ENCODE data around the gene MOB3C. TPM values are rescaled to one million over a fixed set of nuclear protein-coding genes. Genes with fewer than 3 reads are reported as not detected.

MOB3C gene
- total and polyA plus RNA-seq, 10 of the 15 experiments (the other 5 are each of a cell fraction or from before 2014, with no cell fraction given): 1.0 to 16.0 (median 9.4) TPM

DNA sequence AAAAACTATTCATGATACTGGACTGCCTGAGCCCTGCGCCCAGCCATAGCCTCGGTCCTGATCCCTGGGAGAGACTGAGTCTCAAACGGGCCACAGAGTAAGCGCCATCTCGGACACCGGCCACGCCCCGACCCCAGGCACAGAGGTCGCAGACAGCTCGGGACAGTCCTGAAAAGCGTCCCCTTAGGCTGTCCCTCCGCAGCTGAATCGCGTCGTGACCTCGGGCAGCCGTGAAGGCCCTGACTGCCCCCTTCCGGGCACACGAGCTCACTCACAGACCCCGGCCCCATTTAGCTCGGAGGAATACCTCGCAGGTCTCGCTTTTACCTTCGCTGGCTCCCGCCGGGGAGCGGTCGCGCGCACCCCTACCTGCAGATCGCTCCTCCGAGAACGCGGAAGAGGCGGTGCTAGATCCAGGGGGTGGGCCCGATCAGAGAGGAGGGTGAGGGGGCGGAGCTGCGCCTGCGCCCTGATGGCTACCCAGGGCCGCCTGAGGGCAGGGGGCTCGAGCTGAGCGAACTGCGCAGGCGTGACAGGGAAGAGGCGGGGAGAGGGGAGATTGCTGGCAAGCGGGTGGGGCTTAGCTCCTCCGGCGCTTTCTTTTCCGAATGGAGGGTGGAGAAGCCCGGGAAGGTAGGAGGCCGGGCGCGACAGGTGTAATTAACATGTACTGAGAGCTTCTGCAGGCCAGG is 12.6 kb downstream of the MOB3C start, which contains the start of gene MKNK1 (continued):
- TF ChIP-seq ZNF687 (IDR thresholded peaks at IDR 0.05) (peak; percentile 21; the same call in 1 of the 2 replicates), TCF7 (IDR thresholded peaks at IDR 0.05; ENCODE audit: borderline replicate concordance) (no peak), NFYA (IDR thresholded peaks at IDR 0.05; ENCODE audit: borderline replicate concordance, low read depth, low read length) (no peak), JUND (IDR thresholded peaks at IDR 0.05; ENCODE audit: low read depth, low read length) (no peak), NKRF (conservative IDR thresholded peaks at IDR 0.05) (peak; percentile 67; the same call in 1 of the 2 replicates), KDM1A (IDR thresholded peaks at IDR 0.05; ENCODE audit: borderline replicate concordance) (no peak), RB1 (IDR thresholded peaks at IDR 0.05; ENCODE audit: borderline replicate concordance) (no peak), ZZZ3 (IDR thresholded peaks at IDR 0.05; ENCODE audit: control insufficient read depth, insufficient read length, low read depth) (no peak), ZNF217 (IDR thresholded peaks at IDR 0.05) (no peak), YBX1 (IDR thresholded peaks at IDR 0.05) (no peak), MTA2 (IDR thresholded peaks at IDR 0.05; ENCODE audit: low read depth) (no peak), IRF3 (IDR thresholded peaks at IDR 0.05) (no peak), CBX5 (IDR thresholded peaks at IDR 0.05; ENCODE audit: low read depth) (no peak), ESRRA (IDR thresholded peaks at IDR 0.05; ENCODE audit: low read length) (no peak), MTA3 (IDR thresholded peaks at IDR 0.05; ENCODE audit: borderline replicate concordance, low read length) (no peak), HCFC1 (IDR thresholded peaks at IDR 0.05; ENCODE audit: low read length) (peak; percentile 15; the same call in 1 of the 2 replicates), TCF3 (IDR thresholded peaks at IDR 0.05; ENCODE audit: borderline replicate concordance, insufficient read depth, low read depth, low read length) (no peak), JUNB (IDR thresholded peaks at IDR 0.05) (no peak), IRF4 (IDR thresholded peaks at IDR 0.05; ENCODE audit: low read depth, low read length) (0 out of 2 replicates have a peak, but pooled peaks have one; percentile 6), STAT1 (conservative IDR thresholded peaks at IDR 0.05) (no peak), EZH2 (IDR thresholded peaks at IDR 0.05; ENCODE audit: borderline replicate concordance, control insufficient read depth, low read depth, low read length) (no peak), RUNX3 (IDR thresholded peaks at IDR 0.05; ENCODE audit: low read length) (no peak), ETV6 (conservative IDR thresholded peaks at IDR 0.05 in 1 of 2, IDR thresholded peaks at IDR 0.05 in 1 of 2; ENCODE audit: borderline replicate concordance in 1 of 2, low read depth in 1 of 2) (no peak)
- TF ChIP-seq, protein P1, sequence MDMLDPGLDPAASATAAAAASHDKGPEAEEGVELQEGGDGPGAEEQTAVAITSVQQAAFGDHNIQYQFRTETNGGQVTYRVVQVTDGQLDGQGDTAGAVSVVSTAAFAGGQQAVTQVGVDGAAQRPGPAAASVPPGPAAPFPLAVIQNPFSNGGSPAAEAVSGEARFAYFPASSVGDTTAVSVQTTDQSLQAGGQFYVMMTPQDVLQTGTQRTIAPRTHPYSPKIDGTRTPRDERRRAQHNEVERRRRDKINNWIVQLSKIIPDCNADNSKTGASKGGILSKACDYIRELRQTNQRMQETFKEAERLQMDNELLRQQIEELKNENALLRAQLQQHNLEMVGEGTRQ (IDR thresholded peaks at IDR 0.05; ENCODE audit: borderline replicate concordance, low read depth, low read length): peak; percentile 25
